Loucy (cell line): Measurements from ENCODE around the gene PLA2G2E.

Source experiments
- H2AFZ ChIP-seq: fragments of 200-600 bp; sonication (generic); 2 replicates; pipeline ENCODE4 v1.6.0; 2016; ENCODE audit warnings: antibody characterized with exemption, mild to moderate bottlenecking, low read length, moderate library complexity
- H3F3A ChIP-seq: fragments of 200-600 bp; 2 replicates; pipeline ENCODE4 v1.6.0; 2016; ENCODE audit warnings: antibody characterized with exemption, low read depth, mild to moderate bottlenecking
- H3K27me3 ChIP-seq: fragments of 200-600 bp; sonication (generic); 2 replicates; pipeline ENCODE4 v1.6.1; 2014; ENCODE audit warnings: low read length, mild to moderate bottlenecking; ENCODE audit not compliant: insufficient read depth, poor library complexity, severe bottlenecking
- H3K36me3 ChIP-seq: fragments of 200-600 bp; sonication (generic); 2 replicates; pipeline ENCODE4 v1.6.1; 2016; ENCODE audit warnings: low read length; ENCODE audit not compliant: insufficient read depth
- H3K4me1 ChIP-seq: fragments of 200-600 bp; sonication (generic); 2 replicates; pipeline ENCODE4 v1.5.1; 2014; ENCODE audit warnings: low read length, mild to moderate bottlenecking; ENCODE audit not compliant: insufficient read depth, poor library complexity, severe bottlenecking
- H3K4me2 ChIP-seq: fragments of 200-600 bp; sonication (generic); 2 replicates; pipeline ENCODE4 v1.6.0; 2014; ENCODE audit warnings: antibody characterized with exemption, low read length, low read depth, mild to moderate bottlenecking; ENCODE audit not compliant: poor library complexity, severe bottlenecking
- H3K4me3 ChIP-seq: fragments of 200-600 bp; sonication (generic); 2 replicates; pipeline ENCODE4 v1.5.1; 2014; ENCODE audit warnings: low read length, mild to moderate bottlenecking, mixed read lengths; ENCODE audit not compliant: poor library complexity, severe bottlenecking
- H3K79me2 ChIP-seq: fragments of 200-600 bp; sonication (generic); 2 replicates; pipeline ENCODE4 v1.6.1; 2014; ENCODE audit warnings: low read length; ENCODE audit not compliant: insufficient read depth
- H3K9ac ChIP-seq: fragments of 200-600 bp; sonication (generic); 2 replicates; pipeline ENCODE4 v1.6.0; 2014; ENCODE audit warnings: mild to moderate bottlenecking, low read depth, low read length, moderate library complexity; ENCODE audit not compliant: poor library complexity, severe bottlenecking
- H3K9me2 ChIP-seq: fragments of 200-600 bp; sonication (generic); replicated peaks from 2 replicates; pipeline ENCODE4 v1.6.1; 2016; ENCODE audit warnings: low read depth, low read length, mixed read lengths
- H3K9me3 ChIP-seq: fragments of 200-600 bp; sonication (generic); 2 replicates; pipeline ENCODE4 v1.6.1; 2014; ENCODE audit warnings: mild to moderate bottlenecking, antibody characterized with exemption, low read length, low read depth; ENCODE audit not compliant: insufficient read depth
- H4K20me1 ChIP-seq: fragments of 200-600 bp; sonication (generic); 2 replicates; pipeline ENCODE4 v1.6.0; 2014; ENCODE audit warnings: antibody characterized with exemption, low read length, mild to moderate bottlenecking; ENCODE audit not compliant: insufficient read depth, poor library complexity, severe bottlenecking
- CTCF ChIP-seq: fragments of 200-600 bp; sonication (generic); conservative IDR thresholded peaks from 2 replicates; pipeline ENCODE4 v1.5.1; 2014; ENCODE audit warnings: mild to moderate bottlenecking, antibody characterized with exemption, low read length
- EZH2phosphoT487 ChIP-seq: fragments of 200-600 bp; IDR thresholded peaks from 2 replicates; pipeline ENCODE4 v1.6.1; 2018; ENCODE audit warnings: antibody characterized with exemption, mild to moderate bottlenecking, moderate library complexity, borderline replicate concordance

The PLA2G2E gene

GRCh38 chr1:19942088-19942487, 18.7 kb upstream of the PLA2G2E start:
- no peaks in the 10 kb centered on the region for H3F3A ChIP-seq
- H2AFZ ChIP-seq: no peak overlapping the region
- no peak for TF ChIP-seq CTCF
- TF ChIP-seq EZH2phosphoT487: no peak
- no peaks in the 10 kb centered on the region for H3K79me2 ChIP-seq
- no peaks in the 10 kb centered on the region for H3K9me2 ChIP-seq
- no peak overlapping the region for H3K9ac ChIP-seq
- no peak overlapping the region for H3K4me2 ChIP-seq
- H3K4me1 ChIP-seq: no peaks in the 10 kb centered on the region
- H3K36me3 ChIP-seq: no peaks in the 10 kb centered on the region
- H3K27me3 ChIP-seq: no peaks in the 10 kb centered on the region
- H3K9me3 ChIP-seq: no peaks in the 10 kb centered on the region
- no peak overlapping the region for H3K4me3 ChIP-seq
- no peaks in the 10 kb centered on the region for H4K20me1 ChIP-seq

DNA sequence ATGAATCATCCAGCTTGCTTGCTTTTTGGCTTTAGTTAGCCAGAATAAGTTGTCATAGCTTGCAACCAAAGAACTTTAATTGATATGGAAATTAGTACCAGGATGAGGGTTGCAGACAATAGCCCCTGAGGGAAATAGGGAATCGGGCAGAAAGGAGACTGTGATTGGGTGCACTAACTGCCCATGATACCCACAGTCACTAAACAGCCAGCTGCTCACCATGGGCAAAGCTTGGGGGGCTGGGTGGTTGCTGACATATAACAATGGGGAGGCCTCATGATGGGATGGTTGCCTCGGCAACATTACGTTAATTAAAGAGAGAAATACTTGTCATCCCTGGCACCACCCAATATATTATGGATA, 17.8 kb upstream of the PLA2G2E start:
- Histone ChIP-seq H3K9me2 (no peaks in the 10 kb centered on the region), H3K79me2 (no peaks in the 10 kb centered on the region), H3K9ac (no peak overlapping the region), H3F3A (no peaks in the 10 kb centered on the region), H3K4me3 (no peak overlapping the region), H2AFZ (no peak overlapping the region), H3K36me3 (no peaks in the 10 kb centered on the region), H4K20me1 (no peaks in the 10 kb centered on the region), H3K27me3 (no peaks in the 10 kb centered on the region), H3K4me2 (no peak overlapping the region), H3K4me1 (no peaks in the 10 kb centered on the region), H3K9me3 (no peaks in the 10 kb centered on the region)
- no peak for TF ChIP-seq EZH2phosphoT487
- no peak for TF ChIP-seq CTCF

GRCh38 chr1:19940486-19941205, 17.2 kb upstream of the PLA2G2E start:
- no peaks in the 10 kb centered on the region for H3K9me2 ChIP-seq
- no peaks in the 10 kb centered on the region for H4K20me1 ChIP-seq
- H3K4me3 ChIP-seq: no peak overlapping the region
- H3K9me3 ChIP-seq: no peaks in the 10 kb centered on the region
- no peaks in the 10 kb centered on the region for H3F3A ChIP-seq
- no peak overlapping the region for H3K9ac ChIP-seq
- H2AFZ ChIP-seq: no peak overlapping the region
- no peaks in the 10 kb centered on the region for H3K36me3 ChIP-seq
- H3K79me2 ChIP-seq: no peaks in the 10 kb centered on the region
- H3K4me1 ChIP-seq: no peaks in the 10 kb centered on the region
- H3K4me2 ChIP-seq: no peak overlapping the region
- no peaks in the 10 kb centered on the region for H3K27me3 ChIP-seq
- TF ChIP-seq EZH2phosphoT487 (no peak), CTCF (no peak)
